HEK293T (cell line): ENCODE measurements around the gene KIAA1217.
A peak's percentile ranks its signal among the peaks of the same experiment; 100 is the strongest.

Source experiments
- CTCF ChIA-PET: fragments of 350-600 bp; formaldehyde crosslinking; extraction: SDS; loops from one replicate; lab custom pipeline; 2021; ENCODE audit warnings: antibody characterized with exemption, inconsistent platforms; lab: Yijun Ruan, JAX
- POLR2A ChIA-PET: fragments of 350-600 bp; formaldehyde crosslinking; extraction: SDS; loops from one replicate; lab custom pipeline; 2020; ENCODE audit warnings: antibody characterized with exemption, inconsistent platforms; lab: Yijun Ruan, JAX
- DNase-seq: peaks from one replicate; pipeline ENCODE4 v3.0.0; 2012; ENCODE audit warnings: mixed read lengths; ENCODE audit errors: extremely low spot score
- ARNT ChIP-seq: fragments of 450-650 bp; IDR thresholded peaks from 2 replicates; pipeline ENCODE4 v1.6.1; 2017; ENCODE audit warnings: mild to moderate bottlenecking
- BHLHE40 ChIP-seq: fragments of 450-650 bp; IDR thresholded peaks from 2 replicates; pipeline ENCODE4 v1.6.1; 2016; ENCODE audit warnings: mild to moderate bottlenecking, moderate library complexity, borderline replicate concordance
- CTBP1 ChIP-seq: fragments of 450-650 bp; IDR thresholded peaks from 2 replicates; pipeline ENCODE4 v1.6.1; 2016; ENCODE audit warnings: borderline replicate concordance
- ELF4 ChIP-seq: fragments of 450-650 bp; IDR thresholded peaks from 2 replicates; pipeline ENCODE4 v1.6.1; 2017; ENCODE audit warnings: antibody characterized with exemption
- FOXA1 ChIP-seq: fragments of 450-650 bp; IDR thresholded peaks from 2 replicates; pipeline ENCODE4 v1.6.1; 2016; ENCODE audit warnings: mild to moderate bottlenecking
- FOXK2 ChIP-seq: fragments of 450-650 bp; IDR thresholded peaks from 2 replicates; pipeline ENCODE4 v1.6.1; 2016; ENCODE audit warnings: mild to moderate bottlenecking
- FOXM1 ChIP-seq: fragments of 450-650 bp; IDR thresholded peaks from 2 replicates; pipeline ENCODE4 v1.6.1; 2017; ENCODE audit warnings: mild to moderate bottlenecking, borderline replicate concordance
- HDGF ChIP-seq: fragments of 450-650 bp; IDR thresholded peaks from 2 replicates; pipeline ENCODE4 v1.6.1; 2017; ENCODE audit warnings: antibody characterized with exemption, borderline replicate concordance
- L3MBTL2 ChIP-seq: fragments of 450-650 bp; conservative IDR thresholded peaks from 2 replicates; pipeline ENCODE4 v1.6.1; 2016; ENCODE audit warnings: mild to moderate bottlenecking
- LEF1 ChIP-seq: fragments of 450-650 bp; IDR thresholded peaks from 2 replicates; pipeline ENCODE4 v1.6.1; 2017; ENCODE audit warnings: mild to moderate bottlenecking, borderline replicate concordance
- NFRKB ChIP-seq: fragments of 450-650 bp; IDR thresholded peaks from 2 replicates; pipeline ENCODE4 v1.6.1; 2016; ENCODE audit warnings: mild to moderate bottlenecking, moderate library complexity
- PKNOX1 ChIP-seq: fragments of 450-650 bp; IDR thresholded peaks from 2 replicates; pipeline ENCODE4 v1.6.1; 2016
- SP1 ChIP-seq: fragments of 450-650 bp; IDR thresholded peaks from 2 replicates; pipeline ENCODE4 v1.6.1; 2017
- SUZ12 ChIP-seq: fragments of 450-650 bp; IDR thresholded peaks from 2 replicates; pipeline ENCODE4 v1.6.1; 2016; ENCODE audit warnings: mild to moderate bottlenecking
- TARDBP ChIP-seq: fragments of 450-650 bp; IDR thresholded peaks from 2 replicates; pipeline ENCODE4 v1.6.1; 2016
- ZNF384 ChIP-seq: fragments of 450-650 bp; IDR thresholded peaks from 2 replicates; pipeline ENCODE4 v1.6.1; 2016

The KIAA1217 gene

DNA sequence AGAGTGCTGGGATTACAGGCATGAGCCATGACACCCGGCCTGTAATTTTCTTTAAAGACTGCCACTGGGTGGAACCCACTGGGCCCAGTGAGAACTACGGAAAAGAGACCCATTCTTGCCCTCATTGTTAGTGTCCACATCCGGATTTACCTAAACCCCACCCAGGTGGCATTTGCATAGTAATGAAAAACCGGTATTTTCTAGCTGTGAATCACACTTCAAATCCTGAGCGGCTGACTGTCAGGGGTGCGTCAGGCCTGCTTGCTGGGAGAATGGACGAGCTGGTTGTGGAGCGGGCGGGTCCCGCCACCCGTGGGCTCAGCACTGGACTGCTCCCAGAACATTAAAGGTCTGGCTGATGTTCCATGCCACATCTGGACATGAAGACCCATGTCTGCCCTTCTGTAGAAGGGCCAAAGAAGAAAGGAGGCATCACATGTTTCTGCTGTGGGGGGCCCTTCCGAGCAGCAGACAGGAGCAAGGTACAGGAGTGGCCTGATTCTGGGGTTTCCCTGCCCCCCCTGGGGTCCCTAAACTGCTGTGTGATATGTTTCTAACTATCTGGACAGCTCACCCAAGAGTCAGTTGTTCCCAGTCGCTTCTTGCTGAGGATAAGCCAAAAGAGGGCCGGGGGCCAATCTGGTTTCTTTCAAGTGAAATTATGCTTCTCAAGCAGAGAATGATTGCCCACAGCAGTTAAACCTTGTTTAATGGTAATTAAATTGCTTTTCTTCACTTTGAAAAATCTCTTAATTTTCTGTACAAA, 46.4 kb downstream of the KIAA1217 start:
- no peak for TF ChIP-seq SUZ12
- TF ChIP-seq L3MBTL2: no peak
- TF ChIP-seq ARNT: no peak
- no peak for TF ChIP-seq ZNF384
- TF ChIP-seq NFRKB: no peak
- no peak for TF ChIP-seq FOXA1
- TF ChIP-seq PKNOX1: no peak
- TF ChIP-seq FOXM1: no peak
- TF ChIP-seq HDGF: no peak
- TF ChIP-seq TARDBP: no peak
- no peak for TF ChIP-seq SP1
- no peak for TF ChIP-seq LEF1
- no peak for TF ChIP-seq BHLHE40
- TF ChIP-seq FOXK2: no peak
- no peak for TF ChIP-seq ELF4
- TF ChIP-seq CTBP1: no peak
- CTCF ChIA-PET: no interaction called here
- POLR2A ChIA-PET: no interaction called here
- no peak for DNase-seq

DNA sequence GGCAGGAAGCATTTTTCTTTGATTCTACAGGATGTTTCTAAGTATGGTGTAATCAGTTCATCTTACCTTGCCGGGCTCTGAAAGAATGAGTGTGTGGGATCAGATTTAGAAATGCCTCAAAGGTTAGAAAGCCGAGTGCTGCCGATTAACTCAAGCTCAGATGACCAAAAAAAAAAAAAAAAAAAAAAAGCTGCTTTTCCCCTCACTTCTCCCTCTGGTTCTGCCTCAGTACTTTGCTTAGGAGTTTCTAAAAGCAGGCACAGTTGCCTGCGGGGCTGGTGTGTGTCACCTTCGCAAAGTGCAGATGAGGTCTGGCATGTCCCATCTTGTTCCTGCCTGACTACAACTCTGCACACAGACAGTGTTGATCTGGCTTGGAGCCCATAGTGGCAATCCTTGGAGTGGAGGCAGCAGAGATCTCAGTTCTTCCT, 47.0 kb downstream of the KIAA1217 start:
- ChIA-PET POLR2A (no interaction called here), CTCF (no interaction called here)
- TF ChIP-seq ZNF384 (peak; percentile 25; the same call in 1 of the 2 replicates), HDGF (no peak)
- no peak for DNase-seq

- POLR2A ChIA-PET: no interaction called here
- no peak for TF ChIP-seq ELF4
- no peak for TF ChIP-seq PKNOX1
- TF ChIP-seq HDGF: no peak
- no peak for TF ChIP-seq SUZ12
- TF ChIP-seq BHLHE40: no peak
- no peak for TF ChIP-seq SP1
- no peak for TF ChIP-seq L3MBTL2
- no peak for TF ChIP-seq NFRKB
- TF ChIP-seq LEF1: no peak
- TF ChIP-seq FOXM1: no peak
- CTCF ChIA-PET: no interaction called here
- no peak for DNase-seq
These were observed 47.7 kb downstream of the KIAA1217 start for GRCh38 chr10:24256619-24257107.

GRCh38 chr10:24257588-24257987, 48.6 kb downstream of the KIAA1217 start:
- no peak for DNase-seq
- TF ChIP-seq ELF4 (no peak), SP1 (no peak), BHLHE40 (no peak), CTBP1 (no peak), SUZ12 (no peak), FOXA1 (no peak), FOXM1 (no peak)
- CTCF ChIA-PET: no interaction called here
- POLR2A ChIA-PET: no interaction called here

GRCh38 chr10:24259365-24260130, 50.6 kb downstream of the KIAA1217 start:
- DNase-seq: no peak
- POLR2A ChIA-PET: no interaction called here
- CTCF ChIA-PET: no interaction called here
- no peak for TF ChIP-seq BHLHE40
- no peak for TF ChIP-seq CTBP1
- no peak for TF ChIP-seq ELF4
- TF ChIP-seq LEF1: no peak
- no peak for TF ChIP-seq ZNF384
- no peak for TF ChIP-seq SUZ12
- no peak for TF ChIP-seq NFRKB
- no peak for TF ChIP-seq L3MBTL2
- no peak for TF ChIP-seq FOXM1
- no peak for TF ChIP-seq FOXK2
- TF ChIP-seq SP1: no peak
- no peak for TF ChIP-seq FOXA1
- TF ChIP-seq TARDBP: no peak
- no peak for TF ChIP-seq ARNT
- TF ChIP-seq HDGF: no peak
- TF ChIP-seq PKNOX1: no peak

DNA sequence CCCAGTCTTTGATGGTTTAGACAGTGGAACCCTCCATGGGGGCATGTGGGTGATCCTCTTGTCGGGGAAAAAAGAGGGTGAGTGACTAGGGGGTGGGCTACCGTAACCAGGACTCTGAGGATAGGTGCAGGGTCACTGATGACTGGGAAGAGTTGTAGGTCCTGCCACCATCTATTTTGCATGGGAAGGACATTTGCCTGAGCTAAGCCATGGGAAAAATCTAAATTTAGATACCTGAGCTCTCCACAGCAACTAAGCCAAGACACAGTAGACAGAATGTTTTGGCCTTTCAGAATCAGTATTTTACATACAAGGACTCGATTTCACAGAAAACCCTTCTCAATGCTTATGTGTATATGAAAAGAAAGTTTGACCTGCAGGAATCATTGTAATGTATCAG, 52.7 kb downstream of the KIAA1217 start:
- DNase-seq: no peak
- ChIA-PET POLR2A (no interaction called here), CTCF (no interaction called here)
- TF ChIP-seq SUZ12 (no peak), ZNF384 (no peak), BHLHE40 (no peak), HDGF (no peak), SP1 (no peak), L3MBTL2 (no peak), ELF4 (no peak), PKNOX1 (no peak), CTBP1 (no peak), LEF1 (no peak), ARNT (no peak), TARDBP (no peak), FOXM1 (no peak), NFRKB (no peak), FOXK2 (no peak), FOXA1 (no peak)
